OCI-LY1 (cell line): ENCODE data around the gene PRPH.
"Not testable (repeated sequence)": the region's sequence is repeated elsewhere in the genome, so short reads cannot be mapped to it uniquely, and the experiment has no call there.

Experiments used
- H2AFZ ChIP-seq: fragments of 200-600 bp; sonication (generic), shearing (Covaris generic); 2 replicates; pipeline ENCODE4 v1.6.0; 2014; ENCODE audit warnings: antibody characterized with exemption, mild to moderate bottlenecking, low read length
- H3F3A ChIP-seq: fragments of 200-600 bp; sonication (generic), shearing (Covaris generic); 2 replicates; pipeline ENCODE4 v1.6.0; 2014; ENCODE audit warnings: mild to moderate bottlenecking, antibody characterized with exemption, low read length, moderate library complexity; ENCODE audit not compliant: insufficient read depth
- H3K27ac ChIP-seq: fragments of 200-600 bp; sonication (generic); 2 replicates; pipeline ENCODE4 v1.5.1; 2014; ENCODE audit warnings: low read length, mixed run types, mild to moderate bottlenecking, low read depth; ENCODE audit not compliant: poor library complexity, severe bottlenecking
- H3K27me3 ChIP-seq: fragments of 200-600 bp; sonication (generic); 2 replicates; pipeline ENCODE4 v1.6.0; 2014; ENCODE audit warnings: antibody characterized with exemption, mild to moderate bottlenecking, low read length, moderate library complexity; ENCODE audit not compliant: insufficient read depth
- H3K36me3 ChIP-seq: fragments of 200-600 bp; sonication (generic); 2 replicates; pipeline ENCODE4 v1.6.1; 2014; ENCODE audit warnings: mild to moderate bottlenecking, antibody characterized with exemption, low read length, moderate library complexity, mixed read lengths; ENCODE audit not compliant: insufficient read depth
- H3K4me1 ChIP-seq: fragments of 200-600 bp; sonication (generic); 2 replicates; pipeline ENCODE4 v1.5.1; 2014; ENCODE audit warnings: mild to moderate bottlenecking, low read length, moderate library complexity; ENCODE audit not compliant: insufficient read depth, severe bottlenecking
- H3K4me2 ChIP-seq: fragments of 200-600 bp; sonication (generic), shearing (Covaris generic); 2 replicates; pipeline ENCODE4 v1.6.1; 2014; ENCODE audit warnings: low read length
- H3K4me3 ChIP-seq: fragments of 200-600 bp; sonication (generic); 2 replicates; pipeline ENCODE4 v1.5.1; 2014; ENCODE audit warnings: low read length, low read depth, mild to moderate bottlenecking, mixed read lengths; ENCODE audit not compliant: poor library complexity, severe bottlenecking
- H3K79me2 ChIP-seq: fragments of 200-600 bp; shearing (Covaris generic); 2 replicates; pipeline ENCODE4 v1.6.1; 2016; ENCODE audit warnings: mixed run types, low read length, mixed read lengths; ENCODE audit not compliant: insufficient read depth
- H3K9ac ChIP-seq: fragments of 200-600 bp; sonication (generic), shearing (Covaris generic); 2 replicates; pipeline ENCODE4 v1.6.1; 2014; ENCODE audit warnings: mild to moderate bottlenecking, low read length, mixed read lengths
- H3K9me2 ChIP-seq: fragments of 200-600 bp; sonication (generic), shearing (Covaris generic); 2 replicates; pipeline ENCODE4 v1.6.1; 2014; ENCODE audit warnings: low read depth, mild to moderate bottlenecking, low read length, mixed read lengths
- H3K9me3 ChIP-seq: fragments of 200-600 bp; shearing (Covaris generic); 2 replicates; pipeline ENCODE4 v1.6.1; 2014; ENCODE audit warnings: low read length, mixed read lengths
- H4K20me1 ChIP-seq: fragments of 200-600 bp; sonication (generic), shearing (Covaris generic); 2 replicates; pipeline ENCODE4 v1.6.0; 2016; ENCODE audit warnings: mild to moderate bottlenecking, low read length; ENCODE audit not compliant: insufficient read depth
- CTCF ChIP-seq: fragments of 200-600 bp; sonication (generic), shearing (Covaris generic); IDR thresholded peaks from 2 replicates; pipeline ENCODE4 v1.5.1; 2017; ENCODE audit warnings: mild to moderate bottlenecking, antibody characterized with exemption, low read length, moderate library complexity, mixed read lengths
- EZH2 ChIP-seq: fragments of 200-600 bp; sonication (generic), shearing (Covaris generic); IDR thresholded peaks from 2 replicates; pipeline ENCODE4 v1.8.0; 2017; ENCODE audit warnings: borderline replicate concordance, mixed run types, mild to moderate bottlenecking, antibody characterized with exemption, low read length, moderate library complexity, mixed read lengths

PRPH gene

GRCh38 chr12:49295082-49295936 lies at the start of gene PRPH:
Gene PRPH (plus strand): TSS chr12:49295147. CDS start chr12:49295201, 54 bp downstream.
- no peak within 1 kb of the TSS for H3K9ac ChIP-seq
- no peaks in the 10 kb centered on the region for H3F3A ChIP-seq
- no peak within 1 kb of the TSS for H3K4me2 ChIP-seq
- TF ChIP-seq EZH2, result no peak
- no peak for TF ChIP-seq CTCF
- H4K20me1 ChIP-seq, result no peaks in the 10 kb centered on the region
- H3K79me2 ChIP-seq, result no peaks in the 10 kb centered on the region
- no peaks in the 10 kb centered on the region for H3K9me3 ChIP-seq
- no peaks in the 10 kb centered on the region for H3K9me2 ChIP-seq
- peaks cover 4% of the 10 kb centered on the region; the same call in 1 of the 2 replicates for H3K27me3 ChIP-seq
- no peak within 1 kb of the TSS for H2AFZ ChIP-seq
- H3K4me3 ChIP-seq, result no peak within 1 kb of the TSS
- peaks cover 8% of the 10 kb centered on the region for H3K4me1 ChIP-seq
- no peak within 1 kb of the TSS for H3K27ac ChIP-seq
- no peaks in the 10 kb centered on the region for H3K36me3 ChIP-seq

DNA sequence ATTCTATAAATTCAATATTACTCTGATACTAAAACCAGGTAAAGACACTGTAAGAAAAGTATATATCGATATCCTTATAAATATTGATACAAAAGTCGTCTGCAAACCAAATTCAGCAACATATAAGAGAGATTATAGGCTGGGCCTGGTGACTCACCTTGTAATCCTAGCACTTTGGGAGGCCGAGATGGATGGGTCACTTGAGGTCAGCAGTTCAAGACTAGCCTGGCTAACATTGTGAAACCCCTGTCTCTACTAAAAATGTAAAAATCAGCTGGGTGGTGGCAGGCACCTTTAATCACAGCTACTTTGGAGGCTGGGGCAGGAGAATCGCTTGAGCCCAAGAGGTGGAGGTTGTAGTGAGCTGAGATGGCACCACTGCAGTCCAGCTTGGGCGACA lies 43.6 kb upstream of the PRPH start:
- no peaks in the 10 kb centered on the region for H3K9me3 ChIP-seq
- no peaks in the 10 kb centered on the region for H4K20me1 ChIP-seq
- no peaks in the 10 kb centered on the region for H3K9me2 ChIP-seq
- no peaks in the 10 kb centered on the region for H3K79me2 ChIP-seq
- H3K27ac ChIP-seq, result no peak overlapping the region
- H3K9ac ChIP-seq, result no peak overlapping the region
- H3K4me1 ChIP-seq, result no peaks in the 10 kb centered on the region
- no peak overlapping the region for H3K4me3 ChIP-seq
- H3K27me3 ChIP-seq, result no peaks in the 10 kb centered on the region
- no peak overlapping the region for H2AFZ ChIP-seq
- no peaks in the 10 kb centered on the region for H3F3A ChIP-seq
- H3K4me2 ChIP-seq, result no peak overlapping the region
- H3K36me3 ChIP-seq, result no peaks in the 10 kb centered on the region
- TF ChIP-seq EZH2, result no peak
- TF ChIP-seq CTCF, result no peak

GRCh38 chr12:49253033-49253623 lies 41.8 kb upstream of the PRPH start:
- Histone ChIP-seq H3K4me1 (peaks cover 9% of the 10 kb centered on the region), H3K36me3 (no peaks in the 10 kb centered on the region), H4K20me1 (no peaks in the 10 kb centered on the region), H3K4me3 (no peak overlapping the region), H3K79me2 (no peaks in the 10 kb centered on the region), H3K9me2 (no peaks in the 10 kb centered on the region), H3F3A (no peaks in the 10 kb centered on the region), H3K9ac (no peak overlapping the region), H3K4me2 (no peak overlapping the region), H3K27me3 (no peaks in the 10 kb centered on the region), H3K27ac (no peak overlapping the region), H3K9me3 (no peaks in the 10 kb centered on the region), H2AFZ (no peak overlapping the region)
- TF ChIP-seq EZH2, result no peak
- TF ChIP-seq CTCF, result no peak

GRCh38 chr12:49255456-49255855 lies 39.5 kb upstream of the PRPH start:
- not testable (repeated sequence) for H3K9ac ChIP-seq, H3K27ac ChIP-seq, H2AFZ ChIP-seq, H3K9me3 ChIP-seq, H3K36me3 ChIP-seq, H3K4me2 ChIP-seq, H3K9me2 ChIP-seq, H3K4me3 ChIP-seq, H3K79me2 ChIP-seq, H3K27me3 ChIP-seq, H3F3A ChIP-seq, H4K20me1 ChIP-seq
- H3K4me1 ChIP-seq, result peaks cover 10% of the 10 kb centered on the region
